Measurements from ENCODE around the gene U2AF1.
"Not testable (repeated sequence)": the region's sequence is repeated elsewhere in the genome, so short reads cannot be mapped to it uniquely, and the experiment has no call there.

The U2AF1 gene

GRCh38 chr21:43106965-43107793, at the start of gene U2AF1:
U2AF1 (minus strand) TSS chr21:43107570; CDS start chr21:43107494, 76 bp downstream.
- peak; percentile 19 for DNase-seq

GRCh38 chr21:43153601-43154000, 46.2 kb upstream of the U2AF1 start:
- DNase-seq = not testable (repeated sequence)

GRCh38 chr21:43149344-43149743, 42.0 kb upstream of the U2AF1 start:
- DNase-seq = not testable (repeated sequence)

- DNase-seq = not testable (repeated sequence)
Observed at GRCh38 chr21:43147999-43148398, 40.6 kb upstream of the U2AF1 start.

GRCh38 chr21:43146637-43147036, 39.3 kb upstream of the U2AF1 start:
- DNase-seq = not testable (repeated sequence)

- DNase-seq = not testable (repeated sequence)
Observed at GRCh38 chr21:43141407-43141806, 34.0 kb upstream of the U2AF1 start.

GRCh38 chr21:43138944-43139343, 31.6 kb upstream of the U2AF1 start:
- not testable (repeated sequence) for DNase-seq

- DNase-seq = not testable (repeated sequence)
Observed at GRCh38 chr21:43134520-43134919, 27.1 kb upstream of the U2AF1 start.

- DNase-seq = not testable (repeated sequence)
Observed at GRCh38 chr21:43130094-43130493, 22.7 kb upstream of the U2AF1 start.

GRCh38 chr21:43115956-43116355, 8.6 kb upstream of the U2AF1 start:
- not testable (repeated sequence) for DNase-seq

GRCh38 chr21:43114483-43114882, 7.1 kb upstream of the U2AF1 start:
- not testable (repeated sequence) for DNase-seq

- DNase-seq = not testable (repeated sequence)
Observed at GRCh38 chr21:43109006-43109405, 1.6 kb upstream of the U2AF1 start.

- DNase-seq = not testable (repeated sequence)
Observed at GRCh38 chr21:43108177-43108576, 807 bp upstream of the U2AF1 start.

GRCh38 chr21:43107794-43108137, 396 bp upstream of the U2AF1 start:
- not testable (repeated sequence) for DNase-seq

- not testable (repeated sequence) for DNase-seq
Observed at GRCh38 chr21:43104642-43105041, 2.7 kb downstream of the U2AF1 start.

GRCh38 chr21:43102281-43102680, 5.1 kb downstream of the U2AF1 start:
- DNase-seq = not testable (repeated sequence)

GRCh38 chr21:43101676-43102075, 5.7 kb downstream of the U2AF1 start:
- not testable (repeated sequence) for DNase-seq

GRCh38 chr21:43101000-43101399, 6.4 kb downstream of the U2AF1 start:
- not testable (repeated sequence) for DNase-seq

GRCh38 chr21:43091979-43092614, 15.3 kb downstream of the U2AF1 start:
- not testable (repeated sequence) for DNase-seq

GRCh38 chr21:43090947-43091346, 16.4 kb downstream of the U2AF1 start:
- DNase-seq = not testable (repeated sequence)

GRCh38 chr21:43089463-43089862, 17.9 kb downstream of the U2AF1 start:
- DNase-seq = not testable (repeated sequence)

- not testable (repeated sequence) for DNase-seq
Observed at GRCh38 chr21:43082587-43083300, 24.6 kb downstream of the U2AF1 start.

GRCh38 chr21:43076643-43077042, 30.7 kb downstream of the U2AF1 start:
- DNase-seq = not testable (repeated sequence)

All from RPMI8226 (cell line).